Effector CD4-positive, alpha-beta T cell (primary cell): ENCODE measurements around the gene SMTNL2.
"Not testable (repeated sequence)": the region's sequence is repeated elsewhere in the genome, so short reads cannot be mapped to it uniquely, and the experiment has no call there.

Source experiments
- DNase-seq: peaks from one replicate; pipeline ENCODE4 v3.0.0-alpha.2; 2020

Gene SMTNL2

GRCh38 chr17:4604736-4605135, 20.4 kb downstream of the SMTNL2 start:
- not testable (repeated sequence) for DNase-seq

- no peak for DNase-seq
Measured at GRCh38 chr17:4605826-4606225, 21.5 kb downstream of the SMTNL2 start.

GRCh38 chr17:4607261-4607741, 23.0 kb downstream of the SMTNL2 start:
- DNase-seq, result no peak

GRCh38 chr17:4607773-4608187, 23.5 kb downstream of the SMTNL2 start:
- DNase-seq, result no peak

GRCh38 chr17:4609761-4610160, 25.4 kb downstream of the SMTNL2 start:
- DNase-seq, result no peak

- DNase-seq, result no peak
Measured at GRCh38 chr17:4610162-4610561, 25.8 kb downstream of the SMTNL2 start.

- DNase-seq, result no peak
Measured at GRCh38 chr17:4610656-4611055, 26.3 kb downstream of the SMTNL2 start.

GRCh38 chr17:4616476-4616875, 32.1 kb downstream of the SMTNL2 start:
- no peak for DNase-seq

GRCh38 chr17:4617090-4617489, 32.8 kb downstream of the SMTNL2 start:
- DNase-seq, result no peak

- DNase-seq, result no peak
Measured at GRCh38 chr17:4617590-4618351, 33.4 kb downstream of the SMTNL2 start.

- DNase-seq, result no peak
Measured at GRCh38 chr17:4620531-4621101, 36.3 kb downstream of the SMTNL2 start.

GRCh38 chr17:4622375-4622774, 38.0 kb downstream of the SMTNL2 start:
- no peak for DNase-seq

GRCh38 chr17:4623249-4623648, 38.9 kb downstream of the SMTNL2 start:
- no peak for DNase-seq

GRCh38 chr17:4624451-4624911, 40.2 kb downstream of the SMTNL2 start:
- DNase-seq, result not testable (repeated sequence)

GRCh38 chr17:4625181-4625617, 40.9 kb downstream of the SMTNL2 start:
- no peak for DNase-seq

- no peak for DNase-seq
Measured at GRCh38 chr17:4626734-4627256, 42.5 kb downstream of the SMTNL2 start.

- no peak for DNase-seq
Measured at GRCh38 chr17:4631431-4631830, 47.1 kb downstream of the SMTNL2 start.

GRCh38 chr17:4631836-4632580, 47.7 kb downstream of the SMTNL2 start:
- DNase-seq, result no peak

GRCh38 chr17:4632581-4632920, 48.2 kb downstream of the SMTNL2 start:
- DNase-seq, result no peak

- DNase-seq, result no peak
Measured at GRCh38 chr17:4633643-4634042, 49.3 kb downstream of the SMTNL2 start.

GRCh38 chr17:4634976-4635375, 50.6 kb downstream of the SMTNL2 start:
- DNase-seq, result no peak

GRCh38 chr17:4635823-4636375, 51.6 kb downstream of the SMTNL2 start:
- DNase-seq, result no peak

GRCh38 chr17:4636474-4637100, 52.3 kb downstream of the SMTNL2 start:
- no peak for DNase-seq
